CD4-positive, alpha-beta T cell (primary cell): ENCODE results near the gene CCDC12. TPM values are rescaled to one million over a fixed set of nuclear protein-coding genes. Genes with fewer than 3 reads are reported as not detected.

Experiments used
- ATAC-seq: fragments of 200-7000 bp; cut with Tn5 transposase; one replicate; pipeline ENCODE4 v1.10.0; 2022; ENCODE audit warnings: mild to moderate bottlenecking; ENCODE audit not compliant: poor library complexity
- CTCF ChIA-PET: fragments of 350-600 bp; sonication (Branson Sonifier 250); formaldehyde crosslinking; loops from one replicate; lab custom pipeline; 2021; ENCODE audit warnings: antibody characterized with exemption, inconsistent platforms; lab: Charles Lee
- POLR2A ChIA-PET: fragments of 350-600 bp; sonication (Branson Sonifier 250); formaldehyde crosslinking; loops from one replicate; lab custom pipeline; 2021; ENCODE audit warnings: antibody characterized with exemption, inconsistent platforms; lab: Charles Lee
- DNase-seq, 14 experiments: peaks; one replicate each; pipeline ENCODE4 v3.0.0-alpha.2; 2013 to 2020; ENCODE audit warnings: mixed read lengths in 2 of 14
- H3K27ac ChIP-seq, 2 donors: one replicate each; pipeline versions ENCODE4 v1.5.1 to v1.7.0; 2013; ENCODE audit warnings: low read length in 2 of 2, low read depth in 1 of 2, mild to moderate bottlenecking in 1 of 2
- H3K27me3 ChIP-seq, 2 experiments: 1 replicate in 1 of 2; 2 replicates in 1 of 2; pipeline versions ENCODE4 v1.6.1 to v1.7.0; 2013; ENCODE audit warnings: low read length in 2 of 2, control low read depth in 1 of 2, mild to moderate bottlenecking in 1 of 2, moderate library complexity in 1 of 2; ENCODE audit not compliant: insufficient read depth in 2 of 2, control insufficient read depth in 1 of 2
- H3K36me3 ChIP-seq: one replicate; pipeline ENCODE4 v1.6.1; 2013; ENCODE audit warnings: low read length, control low read depth; ENCODE audit not compliant: insufficient read depth
- H3K4me1 ChIP-seq: one replicate; pipeline ENCODE4 v1.6.1; 2013; ENCODE audit warnings: low read length, control low read depth; ENCODE audit not compliant: insufficient read depth
- H3K4me3 ChIP-seq: one replicate; pipeline ENCODE4 v1.5.1; 2013; ENCODE audit warnings: mild to moderate bottlenecking, low read length, moderate library complexity
- H3K9me3 ChIP-seq, 2 experiments: 1 replicate in 1 of 2; 2 replicates in 1 of 2; pipeline versions ENCODE4 v1.6.1 to v1.7.0; 2013; ENCODE audit warnings: low read length in 2 of 2, mild to moderate bottlenecking in 2 of 2, control low read depth in 1 of 2, moderate library complexity in 1 of 2; ENCODE audit not compliant: control insufficient read depth in 1 of 2, insufficient read depth in 1 of 2
- H3K27ac Mint-ChIP-seq: one replicate; pipeline ENCODE4 v1.8.0; 2020; ENCODE audit warnings: mixed read lengths
- H3K27me3 Mint-ChIP-seq: one replicate; pipeline ENCODE4 v1.8.0; 2021; ENCODE audit warnings: mixed read lengths
- H3K36me3 Mint-ChIP-seq: one replicate; pipeline ENCODE4 v1.8.0; 2021; ENCODE audit warnings: low read depth, mixed read lengths
- H3K4me1 Mint-ChIP-seq: one replicate; pipeline ENCODE4 v1.8.0; 2021; ENCODE audit warnings: low read depth, mixed read lengths
- H3K4me3 Mint-ChIP-seq: one replicate; pipeline ENCODE4 v1.8.0; 2020; ENCODE audit warnings: mild to moderate bottlenecking, mixed read lengths
- H3K9me3 Mint-ChIP-seq: one replicate; pipeline ENCODE4 v1.8.0; 2020; ENCODE audit warnings: mixed read lengths
- CTCF ChIP-seq: fragments of 200-600 bp; IDR thresholded peaks from one replicate; pipeline ENCODE4 v1.8.0; 2022; ENCODE audit warnings: antibody characterized with exemption, mild to moderate bottlenecking
- intact Hi-C, 2 experiments: fragments of 100-400 bp; cut with DNase I in 1 of 2; cut with micrococcal nuclease in 1 of 2; formaldehyde crosslinking; loops; one replicate each; pipeline versions ENCODE4 v1.15.1 to v1.9.0; 2023 to 2025; cut with DNase I, micrococcal nuclease
- total RNA-seq, 174 experiments: library from RNA in 2 of 174; stranded (reverse) in 2 of 174; gene quantifications; one replicate each; pipeline ENCODE4 v1.2.3 and lab custom pipeline; 2021 to 2026

CCDC12 gene
- total RNA-seq, 2 experiments from 2014 or later: 57.5 to 59.5 TPM

GRCh38 chr3:46923559-46924350 lies 52.8 kb downstream of the CCDC12 start:
- TF ChIP-seq CTCF: peak; percentile 62
- intact Hi-C loops: loop anchor here (1.0 to 5.0 kb wide), 3 partner anchors 75 to 399 kb away; no protein-coding TSS in a partner anchor
- Histone ChIP-seq H3K4me3 (no peak overlapping the region), H3K27me3 (no peaks in the 10 kb centered on the region), H3K4me1 (peaks cover 46% of the 10 kb centered on the region), H3K36me3 (peaks cover 83% of the 10 kb centered on the region), H3K9me3 (no peaks in the 10 kb centered on the region), H3K27ac (no peak overlapping the region)
- peaks cover 90% of the 10 kb centered on the region for H3K36me3 Mint-ChIP-seq
- no peaks in the 10 kb centered on the region for H3K27me3 Mint-ChIP-seq
- peak in 12 of 14 experiments; percentile 20 to 65 (median 28) for DNase-seq
- peak; percentile 62 for ATAC-seq
- peak overlapping the region; percentile 49 for H3K27ac Mint-ChIP-seq
- ChIA-PET POLR2A (interaction anchor here (1.0 kb wide), 1 partner anchor 63 kb away, joined by 3 read pairs; no protein-coding TSS in a partner anchor), CTCF (interaction anchor here (0.5 to 1.5 kb wide), 9 partner anchors 10 to 112 kb away, joined by 3 to 11 read pairs (median 3); partner anchors contain the start of gene NBEAL2)
- no peaks in the 10 kb centered on the region for H3K9me3 Mint-ChIP-seq
- H3K4me1 Mint-ChIP-seq: peaks cover 39% of the 10 kb centered on the region
- H3K4me3 Mint-ChIP-seq: no peak overlapping the region

DNA sequence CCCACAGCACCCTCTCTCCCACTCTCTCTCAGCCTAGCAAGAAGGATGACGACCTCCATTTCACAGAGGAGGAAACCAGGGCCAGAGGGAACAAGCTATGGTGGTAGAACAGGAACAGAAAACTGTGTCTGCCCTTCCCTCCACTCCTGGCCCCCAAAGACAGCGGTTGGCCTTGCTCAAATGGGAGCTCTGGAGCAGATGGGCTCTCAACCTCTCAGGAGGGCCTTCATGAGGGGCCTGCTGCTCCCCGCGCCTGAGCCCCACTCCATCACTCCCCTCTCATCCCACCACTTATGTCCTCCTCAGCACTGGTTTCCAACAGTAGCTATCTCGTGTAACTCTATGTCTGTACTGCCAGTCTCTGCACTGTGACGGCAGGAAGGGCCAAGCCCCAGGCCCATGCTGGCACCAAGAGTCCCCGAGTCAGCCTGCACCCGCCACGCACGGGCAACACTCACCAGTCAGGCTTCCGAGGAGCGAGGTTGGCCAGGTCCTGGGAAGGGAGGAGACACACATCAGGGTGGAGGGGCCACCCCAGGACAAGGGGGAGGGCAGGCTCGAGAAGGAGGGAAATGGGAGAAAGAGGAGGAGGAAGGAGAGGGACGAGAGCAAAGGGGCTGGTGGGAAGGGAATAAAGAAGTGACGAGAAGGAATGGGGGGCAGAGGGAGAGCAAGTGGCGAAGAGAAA lies 53.5 kb downstream of the CCDC12 start:
- intact Hi-C loops: loop anchor here (1.0 to 5.0 kb wide), 3 partner anchors 75 to 399 kb away; no protein-coding TSS in a partner anchor
- ATAC-seq (no peak), DNase-seq (no peak)
- ChIA-PET CTCF (interaction anchor here (0.5 to 1.5 kb wide), 9 partner anchors 11 to 113 kb away, joined by 3 to 11 read pairs (median 3); partner anchors contain the start of gene NBEAL2), POLR2A (interaction anchor here (1.0 kb wide), 1 partner anchor 64 kb away, joined by 3 read pairs; no protein-coding TSS in a partner anchor)
- no peaks in the 10 kb centered on the region for H3K9me3 ChIP-seq
- Mint-ChIP-seq H3K9me3 (no peaks in the 10 kb centered on the region), H3K27ac (peak overlapping the region; percentile 49), H3K4me3 (no peak overlapping the region), H3K27me3 (no peaks in the 10 kb centered on the region), H3K36me3 (peaks cover 90% of the 10 kb centered on the region), H3K4me1 (peaks cover 31% of the 10 kb centered on the region)
- H3K4me1 ChIP-seq: peaks cover 41% of the 10 kb centered on the region
- no peaks in the 10 kb centered on the region for H3K27me3 ChIP-seq
- H3K27ac ChIP-seq: no peak overlapping the region
- no peak for TF ChIP-seq CTCF
- no peak overlapping the region for H3K4me3 ChIP-seq
- H3K36me3 ChIP-seq: peaks cover 91% of the 10 kb centered on the region

- intact Hi-C loops: loop anchor here (2.0 to 5.0 kb wide), 2 partner anchors 76 to 400 kb away; no protein-coding TSS in a partner anchor
- DNase-seq: no peak
- no peak overlapping the region for H3K4me3 Mint-ChIP-seq
- Histone ChIP-seq H3K4me3 (no peak overlapping the region), H3K36me3 (peaks cover 95% of the 10 kb centered on the region), H3K4me1 (peaks cover 35% of the 10 kb centered on the region), H3K9me3 (no peaks in the 10 kb centered on the region), H3K27me3 (no peaks in the 10 kb centered on the region), H3K27ac (no peak overlapping the region)
- peaks cover 25% of the 10 kb centered on the region for H3K4me1 Mint-ChIP-seq
- POLR2A ChIA-PET: interaction anchor here (1.0 kb wide), 1 partner anchor 65 kb away, joined by 3 read pairs; no protein-coding TSS in a partner anchor
- CTCF ChIA-PET: interaction anchor here (1.8 kb wide), 1 partner anchor 13 kb away, joined by 6 read pairs; no protein-coding TSS in a partner anchor
- peaks cover 90% of the 10 kb centered on the region for H3K36me3 Mint-ChIP-seq
- no peak for TF ChIP-seq CTCF
- no peaks in the 10 kb centered on the region for H3K27me3 Mint-ChIP-seq
- H3K27ac Mint-ChIP-seq: no peak overlapping the region
- H3K9me3 Mint-ChIP-seq: no peaks in the 10 kb centered on the region
- no peak for ATAC-seq
Observed at GRCh38 chr3:46922426-46922825, 54.1 kb downstream of the CCDC12 start.
